Right lobe of liver (tissue), 6 donors: ENCODE results near the gene GALNT14. TPM values are rescaled to one million over a fixed set of nuclear protein-coding genes. Genes with fewer than 3 reads are reported as not detected.
"Not testable (repeated sequence)": the region's sequence is repeated elsewhere in the genome, so short reads cannot be mapped to it uniquely, and the experiment has no call there.

Experiments used
- ATAC-seq, 4 donors: fragments of 200-7000 bp; cut with Tn5 transposase; one replicate each; pipeline ENCODE4 v1.9.1; 2020; ENCODE audit warnings: mild to moderate bottlenecking in 4 of 4, moderate library complexity in 4 of 4
- DNase-seq, 3 donors: peaks; one replicate each; pipeline ENCODE4 v3.0.0-alpha.2; 2020
- H3K27ac ChIP-seq, 3 donors: fragments of 200-600 bp; one replicate each; pipeline ENCODE4 v1.8.0; 2022
- H3K27me3 ChIP-seq, 2 donors: fragments of 200-600 bp; one replicate each; pipeline ENCODE4 v1.8.0; 2022
- H3K36me3 ChIP-seq, 4 donors: fragments of 200-600 bp; sonication (generic) in 1 of 4; one replicate each; pipeline versions ENCODE4 v1.5.1 to v1.8.0; 2017 to 2022; ENCODE audit warnings: control low read depth in 1 of 4
- H3K4me1 ChIP-seq, 4 donors: fragments of 200-600 bp; sonication (generic) in 1 of 4; one replicate each; pipeline versions ENCODE4 v1.5.1 to v1.8.0; 2017 to 2022; ENCODE audit warnings: control low read depth in 1 of 4
- H3K4me3 ChIP-seq, 3 donors: fragments of 200-600 bp; one replicate each; pipeline ENCODE4 v1.8.0; 2022
- H3K9me3 ChIP-seq, 4 donors: fragments of 200-600 bp; sonication (generic) in 1 of 4; one replicate each; pipeline versions ENCODE4 v1.5.1 to v1.8.0; 2017 to 2022; ENCODE audit warnings: control low read depth in 1 of 4
- CTCF ChIP-seq, 4 donors: fragments of 200-600 bp in 3 of 4; fragments of 450-650 bp in 1 of 4; IDR thresholded peaks; one replicate each; pipeline versions ENCODE4 v1.5.1 to v1.8.0; 2016 to 2022; ENCODE audit warnings: antibody characterized with exemption in 4 of 4, mild to moderate bottlenecking in 2 of 4
- POLR2A ChIP-seq: fragments of 450-650 bp; IDR thresholded peaks from one replicate; pipeline ENCODE4 v1.6.1; 2017; ENCODE audit warnings: antibody characterized with exemption, mild to moderate bottlenecking
- WGBS: methylation state at CpG from one replicate; pipeline ENCODE4 v1.1.6; 2018; ENCODE audit warnings: low coverage, low lambda C conversion rate; ENCODE audit not compliant: insufficient coverage; ENCODE audit errors: missing lambda C conversion rate; 5-methylcytosine and 5-hydroxymethylcytosine counted together
- intact Hi-C, 2 donors: fragments of 100-400 bp; cut with DNase I; formaldehyde crosslinking; loops; one replicate each; pipeline versions ENCODE4 v1.11.2 to v1.14.1; 2022
- total RNA-seq, 6 experiments: library from RNA; depleted of rRNA in 2 of 6; stranded (reverse); fragments of >200 nt in 2 of 6; fragmentation: NEBNext Ultra II Directional in 3 of 6; extraction: Animal tissue kit (Norgen Biotek cat#: 25700) in 3 of 6; gene quantifications; one replicate each; pipeline versions ENCODE4 v1.1.0 to v1.2.4, GENCODE V29; 2016 to 2023
- donor health status: DM: no; HTN: yes; CAD: no.
- donor health status: DM: no; HTN: no; CAD: no.
- donor health status: DM: no; HTN: no; CAD: no.
- donor health status: DM: no; HTN: yes; CAD: no.
- donor health status: DM: no; HTN: yes; CAD: no.

The GALNT14 gene
- total RNA-seq, 6 experiments from 2014 or later = 0.37 to 2.8 (median 1.0) TPM

- Histone ChIP-seq H3K4me1 (no peaks in the 10 kb centered on the region), H3K27ac (no peak overlapping the region), H3K4me3 (no peak overlapping the region), H3K27me3 (no peaks in the 10 kb centered on the region), H3K9me3 (no peaks in the 10 kb centered on the region), H3K36me3 (no peaks in the 10 kb centered on the region)
- 42% methylated on average over 5 of the region's 9 CpGs for WGBS
- DNase-seq (no peak), ATAC-seq (no peak)
- TF ChIP-seq CTCF (IDR thresholded peaks at IDR 0.05) (no peak), POLR2A (no peak)
- intact Hi-C loops = no loop called here
These were observed 226.9 kb downstream of the GALNT14 start for GRCh38 chr2:30911327-30911726.

GRCh38 chr2:30910686-30911085, 227.6 kb downstream of the GALNT14 start:
- Histone ChIP-seq H3K4me3 (no peak overlapping the region), H3K9me3 (no peaks in the 10 kb centered on the region), H3K4me1 (no peaks in the 10 kb centered on the region), H3K27me3 (no peaks in the 10 kb centered on the region), H3K27ac (no peak overlapping the region), H3K36me3 (no peaks in the 10 kb centered on the region)
- no peak for DNase-seq
- intact Hi-C loops = no loop called here
- TF ChIP-seq POLR2A (no peak), CTCF (IDR thresholded peaks at IDR 0.05) (no peak)
- ATAC-seq = no peak
- WGBS = 73% methylated on average over 5 of the region's 7 CpGs

GRCh38 chr2:30904437-30904836, 233.8 kb downstream of the GALNT14 start:
- H3K4me1 ChIP-seq, H3K27me3 ChIP-seq, intact Hi-C loops, H3K36me3 ChIP-seq, H3K9me3 ChIP-seq, DNase-seq, H3K27ac ChIP-seq, H3K4me3 ChIP-seq, ATAC-seq: not testable (repeated sequence)
- WGBS = 69% methylated on average over 7 of the region's 14 CpGs

GRCh38 chr2:30903326-30903725, 234.9 kb downstream of the GALNT14 start:
- H3K27me3 ChIP-seq = no peaks in the 10 kb centered on the region
- no peak overlapping the region for H3K4me3 ChIP-seq
- no peak for DNase-seq
- no peak for TF ChIP-seq CTCF (IDR thresholded peaks at IDR 0.05)
- H3K36me3 ChIP-seq = no peaks in the 10 kb centered on the region
- WGBS = 74% methylated on average over 3 of the region's 5 CpGs
- ATAC-seq = no peak
- no peak overlapping the region for H3K27ac ChIP-seq
- no peaks in the 10 kb centered on the region for H3K4me1 ChIP-seq
- no peaks in the 10 kb centered on the region for H3K9me3 ChIP-seq
- intact Hi-C loops = no loop called here

- Histone ChIP-seq H3K27ac (no peak overlapping the region), H3K36me3 (no peaks in the 10 kb centered on the region), H3K4me1 (no peaks in the 10 kb centered on the region), H3K9me3 (no peaks in the 10 kb centered on the region), H3K27me3 (no peaks in the 10 kb centered on the region), H3K4me3 (no peak overlapping the region)
- 66% methylated on average over 5 of the region's 5 CpGs for WGBS
- DNase-seq (no peak), ATAC-seq (no peak)
- TF ChIP-seq CTCF (IDR thresholded peaks at IDR 0.05) (no peak), POLR2A (no peak)
- intact Hi-C loops = no loop called here
These were observed 237.9 kb downstream of the GALNT14 start for GRCh38 chr2:30900381-30900780.
